Erythroblast (primary cell): ENCODE results near the gene NOP56.

Experiments
- GATA1 ChIP-seq: IDR thresholded peaks from 2 replicates; pipeline ENCODE4 v1.6.1; 2011; ENCODE audit warnings: low read depth, mild to moderate bottlenecking, control low read depth, low read length, moderate library complexity
- POLR2A ChIP-seq: IDR thresholded peaks from 2 replicates; pipeline ENCODE4 v1.6.1; 2011; ENCODE audit warnings: mild to moderate bottlenecking, low read length

- TF ChIP-seq POLR2A (peak; percentile 69), GATA1 (no peak)
Measured at GRCh38 chr20:2652724-2653555, 508 bp downstream of the NOP56 start.
